Lower leg skin (tissue), 3 donors: ENCODE data around the gene GABRG3.

Source experiments
- CTCF ChIP-seq, 3 donors: fragments of 450-650 bp; IDR thresholded peaks; one replicate each; pipeline ENCODE4 v1.5.1; 2016; ENCODE audit warnings: antibody characterized with exemption in 3 of 3, mild to moderate bottlenecking in 3 of 3, moderate library complexity in 2 of 3
- POLR2A ChIP-seq, 2 donors: fragments of 450-650 bp; IDR thresholded peaks; one replicate each; pipeline ENCODE4 v1.6.1; 2016 to 2017; ENCODE audit warnings: antibody characterized with exemption in 2 of 2, mild to moderate bottlenecking in 1 of 2, moderate library complexity in 1 of 2

- TF ChIP-seq CTCF (IDR thresholded peaks at IDR 0.05) = no peak
- no peak for TF ChIP-seq POLR2A (IDR thresholded peaks at IDR 0.05)
Observed at GRCh38 chr15:27561816-27562215, 590.8 kb downstream of the GABRG3 start.
